Measurements from ENCODE around the gene PDS5B.
"Not testable (repeated sequence)": the region's sequence is repeated elsewhere in the genome, so short reads cannot be mapped to it uniquely, and the experiment has no call there.

The PDS5B gene

DNA sequence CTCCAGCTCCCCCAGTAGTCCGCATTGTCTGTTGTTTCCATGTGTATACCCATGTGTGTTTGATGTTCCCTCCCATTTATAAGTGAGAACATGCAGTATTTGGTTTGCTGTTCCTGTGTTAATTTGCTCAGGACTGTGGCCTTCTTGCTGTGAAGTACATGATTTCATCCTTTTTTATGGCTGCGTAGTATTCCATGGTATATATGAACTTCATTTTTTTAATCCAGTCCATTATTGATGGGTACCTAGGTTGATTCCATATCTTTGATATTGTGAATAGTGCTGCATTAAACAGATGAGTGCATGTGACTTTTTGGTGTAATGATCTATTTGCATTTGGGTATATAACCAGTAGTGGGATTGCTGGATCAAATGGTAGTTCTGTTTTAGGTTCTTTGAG is 175.2 kb downstream of the PDS5B start:
- in situ Hi-C loops (cut with MboI; ENCODE audit: low sequenced_read_pairs) = no loop called here

DNA sequence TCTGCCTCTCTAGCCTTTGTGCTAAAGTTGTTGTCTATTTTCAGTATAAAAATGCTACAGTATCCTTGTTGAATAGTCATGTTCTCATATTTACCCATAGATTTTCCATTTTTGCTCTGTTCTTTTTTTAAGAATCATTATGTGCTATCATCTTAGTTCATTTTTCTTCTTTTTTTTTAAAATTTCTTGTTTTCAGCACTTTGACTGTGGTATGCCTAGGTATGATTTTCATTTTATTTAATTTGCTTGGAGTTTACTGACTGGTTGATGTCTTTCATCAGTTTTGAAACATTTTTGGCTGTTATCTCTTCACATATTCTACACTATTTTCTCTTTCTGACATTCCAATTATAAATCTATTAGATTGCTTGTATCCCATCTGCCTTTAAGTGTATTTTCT is 192.9 kb downstream of the PDS5B start:
- in situ Hi-C loops (cut with MboI; ENCODE audit: low sequenced_read_pairs) = no loop called here

DNA sequence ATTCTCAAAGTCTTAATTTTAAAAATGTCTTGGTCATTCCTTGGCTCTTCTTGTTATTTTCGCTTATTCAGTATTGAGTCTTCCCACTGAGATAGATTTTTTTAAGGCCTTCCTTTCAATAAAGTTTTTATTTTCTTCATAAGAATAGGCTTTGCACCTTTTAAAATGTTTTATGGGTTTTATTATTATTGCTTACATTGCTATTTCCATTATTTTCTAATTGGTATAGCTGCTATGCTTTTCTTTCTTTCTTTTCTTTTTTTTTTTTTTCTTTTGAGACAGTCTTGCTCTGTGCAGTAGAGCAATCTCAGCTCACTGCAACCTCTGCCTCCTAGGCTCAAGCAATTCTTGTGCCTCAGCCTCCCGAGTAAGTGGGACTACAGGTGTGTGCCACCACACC is 195.7 kb downstream of the PDS5B start:
- in situ Hi-C loops (cut with MboI; ENCODE audit: low sequenced_read_pairs) = no loop called here

DNA sequence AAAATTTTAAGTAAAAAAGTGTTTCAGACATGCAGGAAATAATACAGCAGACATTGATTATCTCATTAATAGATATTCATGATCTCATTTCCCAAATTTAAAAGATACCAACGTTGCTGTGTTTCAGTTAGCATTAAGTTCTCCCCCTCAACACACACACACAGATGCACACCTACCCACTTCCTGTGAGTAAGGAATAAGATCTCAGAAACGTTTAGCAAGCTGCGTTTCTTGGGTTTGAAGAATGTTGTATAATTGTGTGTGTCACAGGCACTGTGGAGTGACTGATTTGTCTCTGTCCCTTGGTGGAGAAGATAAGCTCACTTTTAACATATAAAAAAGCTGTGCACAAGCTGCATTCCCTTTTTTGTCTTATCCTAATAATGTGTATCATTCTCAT is 196.8 kb downstream of the PDS5B start:
- in situ Hi-C loops (cut with MboI; ENCODE audit: low sequenced_read_pairs) = no loop called here

DNA sequence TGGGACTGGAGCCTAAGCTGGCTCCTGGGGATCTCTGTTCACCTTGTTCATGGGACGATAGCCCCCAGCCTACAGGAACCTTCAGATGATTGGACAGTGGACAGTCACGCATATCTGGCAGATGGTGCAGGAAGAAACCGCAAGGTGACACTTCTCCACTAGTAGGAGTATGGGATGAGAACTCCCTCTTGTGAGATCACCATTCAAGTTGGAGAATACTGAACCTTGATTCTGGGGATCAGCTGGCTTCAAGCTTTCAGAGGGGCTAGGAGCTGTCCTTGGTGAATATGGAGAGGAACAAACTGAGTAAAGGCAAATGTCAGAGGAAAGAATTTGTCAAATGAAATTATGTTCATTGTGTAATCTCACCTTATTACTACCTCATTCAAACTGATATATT is 204.5 kb downstream of the PDS5B start:
- in situ Hi-C loops (cut with MboI; ENCODE audit: low sequenced_read_pairs) = no loop called here

DNA sequence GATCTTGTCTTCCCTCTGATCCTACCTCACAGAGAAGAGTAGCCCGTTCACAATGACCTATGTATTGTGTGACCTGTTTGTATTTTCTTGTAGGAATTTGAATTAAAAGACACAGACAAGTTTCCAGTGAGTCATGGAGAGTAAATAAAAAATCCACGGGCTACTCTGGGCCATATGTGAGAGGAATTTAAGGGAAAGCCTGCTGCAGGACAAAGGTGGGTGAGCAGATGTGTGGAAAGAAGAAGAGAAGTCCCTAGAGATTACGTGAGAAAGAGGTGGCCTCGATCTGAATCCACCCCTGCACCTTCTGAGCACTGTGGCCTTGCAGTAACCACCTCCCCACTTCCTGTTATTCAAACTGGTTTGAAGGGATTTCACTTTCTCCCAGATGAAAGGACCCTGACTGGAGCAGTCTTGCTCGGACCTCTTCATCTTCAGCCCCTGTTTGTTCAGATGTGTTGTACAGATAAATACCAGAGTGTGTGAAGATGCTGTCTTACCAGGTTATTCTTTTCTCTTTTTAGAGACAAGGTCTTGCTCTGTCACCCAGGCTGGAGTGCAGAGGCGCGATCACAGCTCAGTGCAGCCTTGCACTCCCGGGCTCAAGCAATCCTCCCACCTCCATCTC is 205.4 kb downstream of the PDS5B start:
- in situ Hi-C loops (cut with MboI; ENCODE audit: low sequenced_read_pairs) = no loop called here

DNA sequence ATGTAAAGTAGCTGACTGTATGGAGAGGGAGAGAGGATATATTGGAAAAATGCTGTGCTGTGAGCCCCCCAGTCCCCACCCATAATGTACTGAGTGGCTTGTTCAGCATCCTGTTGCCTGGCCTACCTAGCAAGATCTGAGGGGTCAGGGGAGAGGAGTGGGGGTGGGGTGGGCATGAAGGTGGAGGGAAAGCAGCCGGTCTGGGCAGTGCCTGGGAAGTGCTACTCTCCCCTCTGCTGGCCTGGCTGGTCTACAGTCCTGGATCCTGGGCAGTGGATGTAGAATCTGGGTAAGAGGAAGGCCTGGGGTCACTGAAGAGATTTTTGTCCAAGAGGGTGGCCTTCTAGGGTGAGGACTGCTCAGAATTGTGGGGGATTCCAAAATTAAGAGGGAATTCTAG is 210.5 kb downstream of the PDS5B start:
- in situ Hi-C loops (cut with MboI; ENCODE audit: low sequenced_read_pairs) = no loop called here

DNA sequence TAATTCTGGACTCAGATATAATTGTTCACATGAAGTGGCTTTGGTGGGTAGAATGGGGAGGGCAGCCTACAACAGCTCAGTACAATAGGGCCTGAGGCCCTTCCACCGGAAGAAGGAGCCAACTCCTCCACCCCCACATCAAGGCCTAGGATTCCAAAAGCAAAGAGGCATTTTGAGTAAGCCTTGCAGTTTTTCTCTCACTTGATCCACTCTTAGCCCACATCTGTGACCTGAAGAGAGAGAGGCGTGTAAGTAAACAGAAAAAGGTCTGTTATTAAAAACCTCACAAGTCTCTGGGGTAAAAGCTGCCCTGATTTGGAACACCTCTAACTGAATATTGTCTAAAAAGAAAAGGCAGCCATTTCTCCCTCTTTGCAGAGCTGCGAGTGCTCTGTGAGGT is 215.9 kb downstream of the PDS5B start:
- in situ Hi-C loops (cut with MboI; ENCODE audit: low sequenced_read_pairs) = no loop called here

DNA sequence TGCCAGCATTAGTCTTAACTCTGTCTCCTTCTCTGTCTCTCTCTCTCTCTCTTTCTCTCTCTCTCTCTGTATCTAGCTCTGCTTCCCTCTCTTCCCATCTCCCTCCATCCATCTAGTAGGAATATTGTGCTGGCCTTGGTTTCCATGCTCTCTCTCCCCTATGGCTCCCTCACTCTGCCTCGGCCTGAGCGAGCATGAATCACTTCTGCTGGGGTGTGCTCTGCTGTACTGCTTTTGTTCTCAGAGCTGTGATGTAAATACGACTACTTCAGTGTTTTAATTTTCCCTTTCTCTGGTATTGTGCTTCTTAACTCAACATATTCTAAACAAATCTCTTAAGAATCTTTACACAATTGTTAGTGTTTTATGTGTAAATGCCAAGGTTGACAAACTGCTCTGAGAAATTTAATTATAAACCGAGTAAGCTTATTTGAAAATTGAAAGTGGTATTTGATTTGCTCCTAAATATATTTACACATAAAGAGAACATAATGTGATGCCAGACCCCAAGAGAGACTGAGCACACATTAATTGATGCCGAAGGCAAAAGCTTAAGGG is 218.5 kb downstream of the PDS5B start:
- in situ Hi-C loops (cut with MboI; ENCODE audit: low sequenced_read_pairs) = no loop called here

DNA sequence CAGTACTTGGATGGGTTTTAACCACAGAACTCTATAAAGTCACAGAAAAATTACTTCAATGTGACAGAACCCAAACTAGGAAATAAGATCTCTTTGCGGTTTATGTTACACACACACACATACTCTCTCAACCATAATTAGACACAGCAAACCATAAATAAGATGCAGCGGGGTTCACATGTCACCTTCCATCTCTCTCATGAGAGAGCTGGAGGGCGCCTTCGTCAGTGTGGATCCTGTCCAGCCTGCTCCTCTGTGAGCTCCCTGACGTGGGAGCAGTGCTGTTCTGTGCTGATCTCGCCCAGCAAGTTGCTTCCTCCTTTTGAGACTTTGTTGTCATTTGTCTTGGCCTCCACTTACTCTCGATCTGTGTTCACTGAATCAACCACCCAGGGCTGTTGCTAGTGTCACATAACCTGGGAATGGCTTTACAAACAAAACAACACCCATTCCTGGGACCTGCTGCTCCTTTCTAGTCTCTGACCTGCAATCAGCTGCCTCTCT is 225.1 kb downstream of the PDS5B start:
- in situ Hi-C loops (cut with MboI; ENCODE audit: low sequenced_read_pairs) = no loop called here

DNA sequence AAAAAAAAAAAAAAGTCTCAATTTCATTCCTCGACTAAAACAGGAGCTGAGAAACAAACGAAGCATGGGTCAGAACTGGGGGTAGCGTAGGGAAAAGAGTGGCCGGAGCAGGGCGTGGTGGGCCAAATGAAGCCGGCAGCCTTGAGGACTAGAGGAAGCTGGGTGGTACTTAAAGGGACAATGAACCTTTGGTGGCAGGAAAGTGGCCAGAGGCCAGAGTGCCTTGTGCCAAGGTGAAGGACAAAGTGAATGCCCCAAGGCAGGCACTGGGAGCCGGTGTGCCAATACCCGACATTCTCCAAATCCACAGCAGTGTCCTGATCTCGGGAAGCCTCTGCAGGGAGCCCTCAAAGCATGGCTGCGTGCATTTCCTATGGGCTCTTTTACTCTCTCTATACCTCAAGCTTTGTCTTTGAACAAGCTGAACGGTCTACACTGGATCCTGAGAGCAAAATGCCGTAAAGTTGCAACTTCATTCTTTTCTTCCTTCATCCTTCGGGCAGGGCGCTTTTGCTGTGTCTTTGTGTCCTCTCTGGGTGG is 235.0 kb downstream of the PDS5B start:
- in situ Hi-C loops (cut with MboI; ENCODE audit: low sequenced_read_pairs) = no loop called here

DNA sequence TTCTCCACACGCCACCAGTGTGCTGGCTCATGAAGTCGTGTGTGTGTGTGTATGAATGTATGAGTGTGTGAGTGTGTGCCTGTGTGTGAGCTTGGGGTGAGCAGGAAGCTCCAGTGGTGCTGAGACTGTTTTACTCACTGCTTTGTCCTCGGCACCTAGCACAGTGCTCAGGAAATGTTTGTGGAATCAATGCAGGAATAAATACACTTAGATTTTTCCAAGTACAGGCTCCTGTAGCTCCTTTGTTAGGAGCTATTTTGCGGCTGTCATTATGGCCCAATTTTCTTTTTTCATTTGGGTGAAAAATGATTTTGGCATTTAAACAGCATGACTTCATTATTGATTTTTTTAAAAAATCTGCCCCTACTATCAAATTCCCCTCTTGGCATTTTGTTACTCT is 236.5 kb downstream of the PDS5B start:
- in situ Hi-C loops (cut with MboI; ENCODE audit: low sequenced_read_pairs) = no loop called here

DNA sequence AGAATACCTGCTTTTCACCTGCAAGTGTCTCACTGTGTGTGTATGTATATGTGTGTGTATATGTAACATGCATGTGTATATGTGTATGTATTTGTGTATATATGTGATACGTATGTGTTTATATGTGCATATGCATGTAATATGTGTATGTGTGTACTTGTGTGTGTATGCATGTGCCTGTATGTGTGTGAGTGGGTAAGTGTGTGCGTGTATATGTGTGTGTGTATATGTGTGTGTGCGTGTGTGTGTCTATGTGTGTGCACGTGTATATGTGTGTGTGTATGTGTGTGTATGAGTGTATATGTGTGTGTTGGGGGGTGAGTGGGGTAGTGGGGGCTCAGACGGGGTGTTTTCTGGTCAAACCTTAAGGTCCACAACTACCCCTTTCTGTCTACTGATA is 237.3 kb downstream of the PDS5B start:
- in situ Hi-C loops (cut with MboI; ENCODE audit: low sequenced_read_pairs) = no loop called here

DNA sequence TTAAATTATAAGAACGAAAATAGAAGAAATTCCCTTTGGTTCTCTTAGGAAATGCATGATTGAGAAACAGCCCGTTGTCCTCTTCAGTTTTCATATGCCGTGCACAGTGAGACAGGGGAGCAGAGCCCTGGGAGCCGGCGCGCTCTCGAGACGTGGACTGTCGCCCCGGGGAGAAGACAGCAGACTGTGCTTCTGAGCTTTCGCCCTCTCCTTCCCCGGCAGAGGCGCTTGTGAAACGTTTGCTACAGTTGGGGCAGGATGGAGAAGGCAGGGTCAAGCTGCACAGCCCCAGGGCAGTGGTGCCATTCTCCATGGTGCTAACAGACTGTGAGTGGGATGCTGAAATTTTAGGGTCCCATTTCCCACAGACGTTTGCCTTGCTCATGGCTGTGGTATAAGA is 237.8 kb downstream of the PDS5B start:
- in situ Hi-C loops (cut with MboI; ENCODE audit: low sequenced_read_pairs) = no loop called here

DNA sequence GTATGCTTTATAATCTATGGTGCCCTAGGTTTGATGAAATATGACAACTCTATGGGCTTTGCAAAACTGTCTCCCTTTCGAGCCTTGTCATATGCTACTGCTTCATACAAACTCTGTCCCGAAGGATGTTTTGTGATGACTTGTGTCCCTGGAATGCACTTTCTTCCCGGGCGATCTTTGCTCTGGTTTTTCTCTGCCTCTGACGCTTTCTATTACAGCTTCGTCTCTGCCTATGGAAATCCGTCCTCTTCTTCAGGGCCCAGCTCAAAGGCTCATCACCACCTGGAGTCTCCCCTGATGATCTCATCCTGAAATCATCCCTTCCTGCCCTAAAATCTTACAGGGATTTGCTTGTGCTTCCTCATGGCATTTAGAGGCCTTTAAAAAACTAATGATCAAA is 238.4 kb downstream of the PDS5B start:
- in situ Hi-C loops (cut with MboI; ENCODE audit: low sequenced_read_pairs) = no loop called here

DNA sequence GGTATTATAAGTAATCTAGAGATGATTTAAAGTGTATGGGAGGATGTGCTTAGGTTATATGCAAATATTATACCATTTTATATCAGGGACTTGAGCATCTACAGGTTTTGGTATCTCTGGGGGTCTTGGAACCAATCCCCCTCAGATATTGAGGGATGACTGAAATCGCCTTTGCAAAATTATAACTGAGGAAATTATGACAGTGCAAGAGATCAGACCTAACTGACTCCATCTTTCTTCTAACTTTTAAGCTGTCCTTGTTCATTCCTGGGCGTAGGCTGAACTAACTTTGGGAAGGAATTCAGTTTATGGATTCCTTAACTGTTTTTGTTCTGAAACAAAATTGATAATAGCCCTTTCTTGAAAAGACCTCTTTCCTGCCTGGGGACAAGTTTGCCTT is 239.2 kb downstream of the PDS5B start:
- in situ Hi-C loops (cut with MboI; ENCODE audit: low sequenced_read_pairs) = no loop called here

DNA sequence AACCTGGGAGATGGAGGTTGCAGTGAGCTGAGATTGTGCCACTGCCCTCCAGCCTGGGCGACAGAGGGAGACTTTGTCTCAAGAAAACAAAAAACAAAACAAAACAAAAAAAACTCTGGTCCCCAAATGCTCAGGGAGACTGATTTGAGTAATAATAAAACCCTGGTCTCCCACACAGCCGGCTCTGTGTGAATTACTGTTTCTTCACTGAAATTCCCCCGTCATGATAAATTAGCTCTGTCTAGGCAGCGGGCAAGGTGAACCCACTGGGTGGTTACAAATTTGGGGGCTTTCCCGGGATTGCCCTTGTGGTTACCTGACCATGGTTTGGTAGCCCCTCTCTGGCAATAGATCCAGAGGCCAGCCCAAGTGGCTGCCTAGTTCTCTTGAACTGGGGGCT is 240.1 kb downstream of the PDS5B start:
- in situ Hi-C loops (cut with MboI; ENCODE audit: low sequenced_read_pairs) = not testable (repeated sequence)
